GM10266 (cell line): Measurements from ENCODE around the gene SGSH.

Source experiments
- DNase-seq: peaks from one replicate; pipeline ENCODE4 v3.0.0; 2012; ENCODE audit errors: extremely low spot score
- CTCF ChIP-seq: IDR thresholded peaks from 2 replicates; pipeline ENCODE4 v1.5.1; 2012; ENCODE audit warnings: mild to moderate bottlenecking, low read depth; ENCODE audit not compliant: control insufficient read depth, insufficient read depth; ENCODE audit errors: missing control alignments

The SGSH gene

GRCh38 chr17:80182118-80182844 is 37.9 kb downstream of the SGSH start:
- no peak for DNase-seq
- TF ChIP-seq CTCF: no peak

GRCh38 chr17:80181431-80181830 is 38.7 kb downstream of the SGSH start:
- DNase-seq: no peak
- no peak for TF ChIP-seq CTCF

GRCh38 chr17:80180192-80180591 is 39.9 kb downstream of the SGSH start:
- DNase-seq: no peak

GRCh38 chr17:80177986-80178595 is 42.0 kb downstream of the SGSH start:
- TF ChIP-seq CTCF: no peak
- DNase-seq: no peak

More at GRCh38 chr17:80180192-80180591, 39.9 kb downstream of the SGSH start:
- TF ChIP-seq CTCF: no peak

- no peak for TF ChIP-seq CTCF
- no peak for DNase-seq
Observed at GRCh38 chr17:80176757-80177156, 43.4 kb downstream of the SGSH start.

- TF ChIP-seq CTCF: no peak
- DNase-seq: no peak
Observed at GRCh38 chr17:80173916-80174315, 46.2 kb downstream of the SGSH start.

- DNase-seq: no peak
- TF ChIP-seq CTCF: no peak
Observed at GRCh38 chr17:80173126-80173525, 47.0 kb downstream of the SGSH start.
